CD8-positive, alpha-beta memory T cell (primary cell): ENCODE measurements around the gene LYSMD1. TPM values are rescaled to one million over a fixed set of nuclear protein-coding genes. Genes with fewer than 3 reads are reported as not detected.

Experiments
- CTCF ChIA-PET: fragments of 350-600 bp; sonication (Branson Sonifier 250); formaldehyde crosslinking; loops from one replicate; lab custom pipeline; 2021; ENCODE audit warnings: antibody characterized with exemption; lab: Charles Lee
- POLR2A ChIA-PET: fragments of 350-600 bp; sonication (Branson Sonifier 250); formaldehyde crosslinking; loops from one replicate; lab custom pipeline; 2021; ENCODE audit warnings: antibody characterized with exemption; lab: Charles Lee
- DNase-seq, 5 donors: peaks; one replicate each; pipeline versions ENCODE4 v3.0.0 to v3.0.0-alpha.2; 2020 to 2022; ENCODE audit warnings: mixed read lengths in 1 of 5
- H3K27ac ChIP-seq: one replicate; pipeline ENCODE4 v1.7.0; 2013; ENCODE audit warnings: low read depth, mild to moderate bottlenecking, low read length, moderate library complexity
- H3K27me3 ChIP-seq: 2 replicates; pipeline ENCODE4 v1.7.0; 2013; ENCODE audit warnings: low read length, mild to moderate bottlenecking; ENCODE audit not compliant: insufficient read depth, poor library complexity, severe bottlenecking
- H3K36me3 ChIP-seq: 2 replicates; pipeline ENCODE4 v1.7.0; 2013; ENCODE audit warnings: mild to moderate bottlenecking, low read length, moderate library complexity; ENCODE audit not compliant: insufficient read depth
- H3K4me1 ChIP-seq: 2 replicates; pipeline ENCODE4 v1.7.0; 2013; ENCODE audit warnings: mild to moderate bottlenecking, low read length, moderate library complexity; ENCODE audit not compliant: insufficient read depth
- H3K4me3 ChIP-seq: 2 replicates; pipeline ENCODE4 v1.7.0; 2013; ENCODE audit warnings: mild to moderate bottlenecking, low read length
- H3K9me3 ChIP-seq: 2 replicates; pipeline ENCODE4 v1.7.0; 2013; ENCODE audit warnings: mild to moderate bottlenecking, low read length
- H3K27ac Mint-ChIP-seq, 8 donors: one replicate each; pipeline ENCODE4 v1.8.0; 2020 to 2021; ENCODE audit warnings: mixed read lengths in 8 of 8, mild to moderate bottlenecking in 6 of 8, inconsistent platforms in 3 of 8, moderate library complexity in 3 of 8
- H3K27me3 Mint-ChIP-seq, 2 donors: one replicate each; pipeline ENCODE4 v1.8.0; 2020 to 2021; ENCODE audit warnings: mixed read lengths in 2 of 2, mild to moderate bottlenecking in 1 of 2, moderate library complexity in 1 of 2
- H3K36me3 Mint-ChIP-seq, 3 donors: one replicate each; pipeline ENCODE4 v1.8.0; 2020 to 2021; ENCODE audit warnings: mixed read lengths in 3 of 3, inconsistent platforms in 1 of 3, mild to moderate bottlenecking in 1 of 3
- H3K4me1 Mint-ChIP-seq, 3 donors: one replicate each; pipeline ENCODE4 v1.8.0; 2020 to 2021; ENCODE audit warnings: mixed read lengths in 3 of 3, inconsistent platforms in 1 of 3, mild to moderate bottlenecking in 1 of 3
- H3K4me3 Mint-ChIP-seq, 7 donors: one replicate each; pipeline ENCODE4 v1.8.0; 2020 to 2021; ENCODE audit warnings: mixed read lengths in 7 of 7, mild to moderate bottlenecking in 6 of 7, moderate library complexity in 4 of 7, inconsistent platforms in 2 of 7
- H3K9me3 Mint-ChIP-seq, 5 donors: one replicate each; pipeline ENCODE4 v1.8.0; 2020 to 2022; ENCODE audit warnings: mixed read lengths in 5 of 5, mild to moderate bottlenecking in 3 of 5, moderate library complexity in 2 of 5, inconsistent platforms in 1 of 5
- polyA plus RNA-seq: library from polyadenylated mRNA; unstranded; fragments of 300-500 nt; fragmentation: Illumina TruSeq; gene quantifications from one replicate; pipeline ENCODE4 v1.2.3, GENCODE V29; 2021
- total RNA-seq, 2 experiments: library from RNA; stranded (reverse); gene quantifications; one replicate each; pipeline ENCODE4 v1.2.3, GENCODE V29; 2021

Gene LYSMD1
- total and polyA plus RNA-seq, 3 experiments from 2014 or later = 0.54 to 5.5 (median 4.6) TPM

DNA sequence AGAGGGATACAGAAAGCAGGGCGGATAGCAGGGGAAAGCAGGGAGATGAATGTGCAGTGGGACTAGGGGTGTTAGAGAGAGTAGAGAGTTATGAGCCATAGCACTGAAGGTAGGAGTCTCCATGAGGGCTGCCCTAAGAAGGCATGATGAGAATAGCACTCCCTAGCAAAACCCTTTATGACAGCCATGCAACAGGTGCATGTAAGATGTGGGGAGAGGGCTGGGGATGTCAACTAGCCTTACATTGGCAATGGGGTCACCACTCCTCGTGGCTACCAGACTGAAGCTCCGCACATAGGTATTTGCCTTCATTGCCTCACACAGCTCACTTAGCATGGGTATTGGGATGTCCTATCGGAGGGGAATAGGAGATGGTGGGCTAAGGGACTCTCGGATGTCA lies 5.5 kb upstream of the LYSMD1 start:
- Mint-ChIP-seq H3K4me1 (peaks cover 9 to 22% (median 12%) of the 10 kb centered on the region in 3 donors), H3K27me3 (peaks cover 0 to 1% of the 10 kb centered on the region in 2 donors), H3K36me3 (peaks cover 5 to 78% (median 7%) of the 10 kb centered on the region in 3 donors), H3K9me3 (no peaks in the 10 kb centered on the region), H3K27ac (peak overlapping the region in 5 of 8 donors; percentile 10 to 77 (median 56)), H3K4me3 (peak overlapping the region in 1 of 7 donors; percentile 54)
- no peaks in the 10 kb centered on the region for H3K9me3 ChIP-seq
- H3K27me3 ChIP-seq = no peaks in the 10 kb centered on the region
- no peak overlapping the region for H3K27ac ChIP-seq
- CTCF ChIA-PET = interaction anchor here (1.2 to 1.9 kb wide), 3 partner anchors 15 to 72 kb away, joined by 3 to 6 read pairs (median 4); partner anchors contain the start of gene TNFAIP8L2
- POLR2A ChIA-PET = no interaction called here
- peaks cover 19% of the 10 kb centered on the region for H3K36me3 ChIP-seq
- DNase-seq = no peak
- H3K4me1 ChIP-seq = peaks cover 11% of the 10 kb centered on the region
- no peak overlapping the region for H3K4me3 ChIP-seq

DNA sequence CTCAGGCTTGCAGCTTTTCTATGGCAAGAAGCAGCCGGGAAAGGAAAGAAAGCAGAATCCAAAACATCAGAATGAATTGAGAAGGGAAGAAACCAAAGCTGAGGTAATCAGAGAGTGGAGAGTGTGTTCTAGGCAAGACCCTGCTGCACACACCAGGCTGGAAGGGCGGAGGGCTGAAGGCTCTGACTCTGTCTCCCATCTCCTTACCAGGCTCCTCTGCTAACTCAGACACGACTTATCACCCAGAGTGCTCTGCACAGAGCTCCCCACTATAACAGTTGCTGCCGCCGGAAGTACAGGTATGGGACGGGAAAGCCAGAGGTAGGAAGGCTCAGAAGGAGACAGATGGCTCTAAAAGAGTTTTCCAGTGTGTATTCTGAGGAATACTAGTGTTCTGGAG lies 1.4 kb upstream of the LYSMD1 start:
- H3K36me3 ChIP-seq = peaks cover 9% of the 10 kb centered on the region
- peaks cover 31 to 52% (median 37%) of the 10 kb centered on the region in 3 donors for H3K4me1 Mint-ChIP-seq
- peak overlapping the region; percentile 92 to 99 (median 95) for H3K4me3 Mint-ChIP-seq
- peak overlapping the region; percentile 78 for H3K27ac ChIP-seq
- H3K9me3 ChIP-seq = no peaks in the 10 kb centered on the region
- ChIA-PET POLR2A (interaction anchor here (1.4 to 2.4 kb wide), 2 partner anchors 10 to 23 kb away, joined by 5 to 8 read pairs; partner anchors contain the start of genes TNFAIP8L2 and VPS72), CTCF (interaction anchor here (3.2 kb wide), 1 partner anchor 11 kb away, joined by 17 read pairs; the partner anchor contains the start of gene TNFAIP8L2)
- peaks cover 0 to 62% (median 6%) of the 10 kb centered on the region in 3 donors for H3K36me3 Mint-ChIP-seq
- H3K27me3 Mint-ChIP-seq = peaks cover 0 to 4% of the 10 kb centered on the region in 2 donors
- no peaks in the 10 kb centered on the region for H3K27me3 ChIP-seq
- peaks cover 0 to 2% (median 0%) of the 10 kb centered on the region in 5 donors for H3K9me3 Mint-ChIP-seq
- peak overlapping the region in 6 of 8 donors; percentile 29 to 94 (median 82) for H3K27ac Mint-ChIP-seq
- peak overlapping the region; percentile 94 for H3K4me3 ChIP-seq
- peaks cover 28% of the 10 kb centered on the region for H3K4me1 ChIP-seq
- DNase-seq = no peak

DNA sequence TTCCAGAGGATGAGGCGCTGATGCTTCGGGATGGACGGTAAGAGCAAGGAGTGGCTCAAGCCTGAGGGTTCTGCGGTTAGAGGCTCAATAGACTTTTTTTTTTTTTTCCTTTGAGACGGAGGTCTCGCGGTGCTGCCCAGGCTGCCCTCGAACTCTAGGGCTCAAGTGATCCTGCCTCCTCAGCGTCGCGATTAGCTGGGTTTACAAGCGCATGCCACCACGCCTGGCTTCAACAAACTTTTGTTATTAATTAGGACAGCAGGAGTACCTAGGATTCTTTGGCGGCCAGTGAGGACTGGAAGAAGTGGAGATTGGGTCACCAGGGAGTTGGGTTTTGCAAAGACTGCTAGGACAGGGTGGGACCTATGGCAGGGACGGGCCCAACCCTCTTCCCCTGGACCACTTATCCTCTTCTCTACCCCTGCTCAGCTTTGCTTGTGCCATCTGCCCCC lies 829 bp upstream of the LYSMD1 start:
- ChIA-PET POLR2A (interaction anchor here (0.6 to 2.4 kb wide), 4 partner anchors 8 to 110 kb away, joined by 3 to 8 read pairs (median 4); partner anchors contain the start of genes TNFAIP8L2 and VPS72), CTCF (interaction anchor here (0.8 to 3.2 kb wide), 2 partner anchors 10 to 114 kb away, joined by 3 to 17 read pairs; partner anchors contain the start of gene TNFAIP8L2)
- Mint-ChIP-seq H3K27me3 (peaks cover 0 to 3% of the 10 kb centered on the region in 2 donors), H3K4me1 (peaks cover 37 to 58% (median 43%) of the 10 kb centered on the region in 3 donors), H3K27ac (peak overlapping the region in 7 of 8 donors; percentile 91 to 99 (median 94)), H3K4me3 (peak overlapping the region; percentile 92 to 99 (median 95)), H3K9me3 (peaks cover 0 to 2% (median 0%) of the 10 kb centered on the region in 5 donors), H3K36me3 (peaks cover 0 to 65% (median 6%) of the 10 kb centered on the region in 3 donors)
- peaks cover 34% of the 10 kb centered on the region for H3K4me1 ChIP-seq
- peak overlapping the region; percentile 78 for H3K27ac ChIP-seq
- DNase-seq = no peak
- no peaks in the 10 kb centered on the region for H3K9me3 ChIP-seq
- peak overlapping the region; percentile 94 for H3K4me3 ChIP-seq
- H3K27me3 ChIP-seq = no peaks in the 10 kb centered on the region
- H3K36me3 ChIP-seq = peaks cover 9% of the 10 kb centered on the region

DNA sequence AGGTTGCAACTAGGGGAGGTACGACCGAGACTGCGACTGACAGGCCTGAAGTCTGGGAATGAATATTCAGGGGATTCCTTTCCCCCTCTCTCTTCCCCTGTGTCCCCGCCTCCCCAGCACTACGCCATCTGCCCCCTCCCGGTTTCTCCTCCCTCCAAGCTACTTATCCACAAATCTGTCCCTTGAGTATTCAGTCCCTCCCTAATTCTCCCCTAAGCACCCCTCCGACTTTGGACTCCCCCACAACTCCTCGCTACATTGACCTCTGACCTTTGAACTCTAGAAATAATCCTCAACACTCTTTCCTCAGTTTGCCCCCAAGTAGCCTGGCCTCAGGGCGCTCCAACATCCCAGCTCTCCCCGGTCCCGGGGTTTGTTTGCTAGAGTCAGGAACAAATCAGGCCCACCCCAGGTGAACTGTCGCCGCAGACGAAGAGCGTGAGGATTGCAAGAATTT lies 393 bp downstream of the LYSMD1 start:
- Mint-ChIP-seq H3K27ac (peak overlapping the region; percentile 91 to 99 (median 95)), H3K9me3 (peaks cover 0 to 2% (median 0%) of the 10 kb centered on the region in 5 donors), H3K27me3 (peaks cover 0 to 3% of the 10 kb centered on the region in 2 donors), H3K4me3 (peak overlapping the region; percentile 92 to 99 (median 95)), H3K36me3 (peaks cover 0 to 60% (median 5%) of the 10 kb centered on the region in 3 donors), H3K4me1 (peaks cover 42 to 70% (median 47%) of the 10 kb centered on the region in 3 donors)
- DNase-seq = peak in 2 of 5 donors; percentile 13 to 52
- H3K27ac ChIP-seq = peak overlapping the region; percentile 78
- H3K27me3 ChIP-seq = no peaks in the 10 kb centered on the region
- H3K4me3 ChIP-seq = peak overlapping the region; percentile 94
- peaks cover 41% of the 10 kb centered on the region for H3K4me1 ChIP-seq
- CTCF ChIA-PET = interaction anchor here (3.2 kb wide), 1 partner anchor 9 kb away, joined by 17 read pairs; the partner anchor contains the start of gene TNFAIP8L2
- peaks cover 9% of the 10 kb centered on the region for H3K36me3 ChIP-seq
- POLR2A ChIA-PET = interaction anchor here (0.6 to 2.4 kb wide), 3 partner anchors 8 to 89 kb away, joined by 3 to 8 read pairs (median 3); partner anchors contain the start of genes PSMD4 and TNFAIP8L2
- no peaks in the 10 kb centered on the region for H3K9me3 ChIP-seq

DNA sequence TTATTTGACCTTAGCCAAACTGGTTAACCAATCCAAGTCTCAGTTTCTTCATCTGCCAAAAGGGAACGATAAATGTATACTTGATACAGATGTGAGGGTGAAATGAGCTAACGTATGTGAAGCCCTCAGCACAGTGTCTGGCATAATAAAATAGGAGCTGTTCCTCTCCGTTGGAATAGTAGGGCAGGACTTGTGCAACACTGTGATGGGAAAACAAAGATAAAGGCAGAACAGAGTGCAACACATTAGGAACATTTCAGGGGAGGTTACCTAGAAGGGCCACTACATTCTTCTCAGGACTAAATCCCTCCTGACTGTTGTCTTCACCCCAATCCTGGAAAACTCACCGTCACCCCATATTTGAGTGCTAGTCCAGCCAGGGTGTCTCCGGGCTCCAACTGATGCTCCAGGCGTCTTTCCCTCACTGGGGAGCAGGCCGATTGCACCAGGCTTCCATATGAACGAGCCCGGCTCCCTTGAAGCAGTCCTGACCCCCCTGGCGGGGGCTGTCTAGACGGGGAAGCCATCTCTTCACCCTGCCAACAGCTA lies 896 bp downstream of the LYSMD1 start:
- POLR2A ChIA-PET = interaction anchor here (0.6 to 2.4 kb wide), 3 partner anchors 8 to 90 kb away, joined by 3 to 8 read pairs (median 3); partner anchors contain the start of genes PSMD4 and TNFAIP8L2

DNA sequence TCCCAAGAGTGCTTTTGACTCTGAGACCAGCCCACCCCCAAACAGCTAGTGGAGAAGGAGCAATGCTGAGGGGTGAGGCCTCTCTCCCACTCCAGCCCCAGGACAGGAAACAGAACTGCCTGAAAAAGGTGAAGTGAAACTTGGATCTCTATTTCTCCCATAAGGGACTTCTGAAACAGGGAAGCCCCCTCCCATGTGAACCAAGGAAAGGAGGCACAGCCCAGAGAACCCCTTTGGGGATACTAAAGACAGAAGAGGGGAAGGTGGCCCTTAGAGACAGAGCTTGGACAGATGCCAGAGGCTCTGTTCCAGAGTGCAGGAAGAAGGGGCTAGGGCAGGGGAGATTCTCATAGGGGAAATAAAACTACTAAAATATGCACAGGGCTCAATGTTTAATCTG lies 6.3 kb downstream of the LYSMD1 start:
- Mint-ChIP-seq H3K36me3 (peaks cover 2 to 52% (median 7%) of the 10 kb centered on the region in 3 donors), H3K4me3 (peak overlapping the region; percentile 39 to 100 (median 56)), H3K27ac (peak overlapping the region; percentile 30 to 96 (median 80)), H3K27me3 (no peaks in the 10 kb centered on the region), H3K9me3 (no peaks in the 10 kb centered on the region), H3K4me1 (peaks cover 59 to 80% (median 73%) of the 10 kb centered on the region in 3 donors)
- no peak for DNase-seq
- Histone ChIP-seq H3K27me3 (no peaks in the 10 kb centered on the region), H3K27ac (no peak overlapping the region), H3K4me3 (peak overlapping the region; percentile 87), H3K9me3 (no peaks in the 10 kb centered on the region), H3K4me1 (peaks cover 53% of the 10 kb centered on the region), H3K36me3 (peaks cover 14% of the 10 kb centered on the region)
- ChIA-PET CTCF (interaction anchor here (1.5 to 5.0 kb wide), 3 partner anchors 24 to 135 kb away, joined by 3 to 90 read pairs (median 8); no protein-coding TSS in a partner anchor), POLR2A (interaction anchor here (1.0 to 1.4 kb wide), 2 partner anchors 31 to 95 kb away, joined by 3 to 4 read pairs; partner anchors contain the start of genes PSMD4 and VPS72)

More for the DNA sequence above, 896 bp downstream of the LYSMD1 start:
- DNase-seq = no peak
- Mint-ChIP-seq H3K27ac (peak overlapping the region in 7 of 8 donors; percentile 24 to 97 (median 61)), H3K27me3 (peaks cover 0 to 3% of the 10 kb centered on the region in 2 donors), H3K36me3 (peaks cover 0 to 57% (median 5%) of the 10 kb centered on the region in 3 donors), H3K9me3 (peaks cover 0 to 2% (median 0%) of the 10 kb centered on the region in 5 donors), H3K4me3 (peak overlapping the region; percentile 23 to 96 (median 93)), H3K4me1 (peaks cover 45 to 75% (median 52%) of the 10 kb centered on the region in 3 donors)
- H3K27me3 ChIP-seq = no peaks in the 10 kb centered on the region
- peak overlapping the region; percentile 78 for H3K27ac ChIP-seq
- H3K4me3 ChIP-seq = peak overlapping the region; percentile 94
- no peaks in the 10 kb centered on the region for H3K9me3 ChIP-seq
- peaks cover 46% of the 10 kb centered on the region for H3K4me1 ChIP-seq
- H3K36me3 ChIP-seq = peaks cover 9% of the 10 kb centered on the region
- CTCF ChIA-PET = interaction anchor here (3.2 kb wide), 1 partner anchor 9 kb away, joined by 17 read pairs; the partner anchor contains the start of gene TNFAIP8L2

DNA sequence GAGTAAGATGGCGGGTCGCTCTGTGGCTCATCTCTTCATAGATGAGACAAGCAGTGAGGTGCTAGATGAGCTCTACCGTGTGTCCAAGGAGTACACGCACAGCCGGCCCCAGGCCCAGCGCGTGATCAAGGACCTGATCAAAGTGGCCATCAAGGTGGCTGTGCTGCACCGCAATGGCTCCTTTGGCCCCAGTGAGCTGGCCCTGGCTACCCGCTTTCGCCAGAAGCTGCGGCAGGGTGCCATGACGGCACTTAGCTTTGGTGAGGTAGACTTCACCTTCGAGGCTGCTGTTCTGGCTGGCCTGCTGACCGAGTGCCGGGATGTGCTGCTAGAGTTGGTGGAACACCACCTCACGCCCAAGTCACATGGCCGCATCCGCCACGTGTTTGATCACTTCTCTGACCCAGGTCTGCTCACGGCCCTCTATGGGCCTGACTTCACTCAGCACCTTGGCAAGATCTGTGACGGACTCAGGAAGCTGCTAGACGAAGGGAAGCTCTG lies 6.9 kb downstream of the LYSMD1 start:
- CTCF ChIA-PET = interaction anchor here (1.5 to 5.2 kb wide), 4 partner anchors 23 to 134 kb away, joined by 3 to 90 read pairs (median 28); no protein-coding TSS in a partner anchor
- Mint-ChIP-seq H3K27me3 (no peaks in the 10 kb centered on the region), H3K4me3 (peak overlapping the region; percentile 43 to 100 (median 99)), H3K36me3 (peaks cover 2 to 47% (median 7%) of the 10 kb centered on the region in 3 donors), H3K27ac (peak overlapping the region in 7 of 8 donors; percentile 77 to 96 (median 90)), H3K9me3 (no peaks in the 10 kb centered on the region), H3K4me1 (peaks cover 56 to 75% (median 69%) of the 10 kb centered on the region in 3 donors)
- H3K4me3 ChIP-seq = peak overlapping the region; percentile 87
- H3K4me1 ChIP-seq = peaks cover 53% of the 10 kb centered on the region
- peaks cover 14% of the 10 kb centered on the region for H3K36me3 ChIP-seq
- H3K9me3 ChIP-seq = no peaks in the 10 kb centered on the region
- no peak for DNase-seq
- POLR2A ChIA-PET = interaction anchor here (1.0 to 1.4 kb wide), 2 partner anchors 31 to 95 kb away, joined by 3 to 4 read pairs; partner anchors contain the start of genes PSMD4 and VPS72
- no peak overlapping the region for H3K27ac ChIP-seq
- H3K27me3 ChIP-seq = no peaks in the 10 kb centered on the region
